ENCODE results near the gene NDUFAF2. TPM values are rescaled to one million over a fixed set of nuclear protein-coding genes. Genes with fewer than 3 reads are reported as not detected.

The NDUFAF2 gene
- total RNA-seq, 1 experiment from 2014 or later: 44.5 TPM

DNA sequence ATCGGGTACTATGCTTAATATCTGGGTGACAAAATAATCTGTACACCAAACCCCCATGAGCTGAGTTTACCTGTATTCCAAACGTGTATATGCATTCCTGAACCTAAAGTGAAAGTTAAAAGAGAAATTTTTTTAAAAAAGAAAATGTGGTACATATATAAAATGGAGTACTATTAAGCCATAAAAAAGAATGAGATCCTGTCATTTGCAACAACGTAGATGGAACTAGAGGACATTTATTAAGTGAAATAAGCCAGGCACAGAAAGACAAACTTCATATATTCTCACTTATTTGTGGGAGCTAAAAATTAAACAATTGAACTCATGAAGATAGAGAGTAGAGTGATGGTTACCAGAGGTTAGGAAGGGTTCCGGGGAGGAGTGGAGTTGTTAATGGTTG lies 44.8 kb downstream of the NDUFAF2 start:
- Mint-ChIP-seq H3K9me3 (ENCODE audit: low read depth, unreplicated experiment) (peaks cover 9% of the 10 kb centered on the region), H3K4me3 (ENCODE audit: low read depth, unreplicated experiment) (no peak overlapping the region), H3K36me3 (ENCODE audit: insufficient read depth, unreplicated experiment) (no peaks in the 10 kb centered on the region), H3K4me1 (ENCODE audit: low read depth, unreplicated experiment) (no peaks in the 10 kb centered on the region), H3K27me3 (ENCODE audit: unreplicated experiment) (no peaks in the 10 kb centered on the region), H3K27ac (ENCODE audit: unreplicated experiment) (no peak overlapping the region)
- CTCF ChIA-PET: no interaction called here
- BruUV-seq (replicated peaks): no TSS peak
- TF ChIP-seq, protein P1, sequence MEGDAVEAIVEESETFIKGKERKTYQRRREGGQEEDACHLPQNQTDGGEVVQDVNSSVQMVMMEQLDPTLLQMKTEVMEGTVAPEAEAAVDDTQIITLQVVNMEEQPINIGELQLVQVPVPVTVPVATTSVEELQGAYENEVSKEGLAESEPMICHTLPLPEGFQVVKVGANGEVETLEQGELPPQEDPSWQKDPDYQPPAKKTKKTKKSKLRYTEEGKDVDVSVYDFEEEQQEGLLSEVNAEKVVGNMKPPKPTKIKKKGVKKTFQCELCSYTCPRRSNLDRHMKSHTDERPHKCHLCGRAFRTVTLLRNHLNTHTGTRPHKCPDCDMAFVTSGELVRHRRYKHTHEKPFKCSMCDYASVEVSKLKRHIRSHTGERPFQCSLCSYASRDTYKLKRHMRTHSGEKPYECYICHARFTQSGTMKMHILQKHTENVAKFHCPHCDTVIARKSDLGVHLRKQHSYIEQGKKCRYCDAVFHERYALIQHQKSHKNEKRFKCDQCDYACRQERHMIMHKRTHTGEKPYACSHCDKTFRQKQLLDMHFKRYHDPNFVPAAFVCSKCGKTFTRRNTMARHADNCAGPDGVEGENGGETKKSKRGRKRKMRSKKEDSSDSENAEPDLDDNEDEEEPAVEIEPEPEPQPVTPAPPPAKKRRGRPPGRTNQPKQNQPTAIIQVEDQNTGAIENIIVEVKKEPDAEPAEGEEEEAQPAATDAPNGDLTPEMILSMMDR (IDR thresholded peaks at IDR 0.05; ENCODE audit: unreplicated experiment): no peak
- intact Hi-C loops (cut with micrococcal nuclease; ENCODE audit: unreplicated experiment): no loop called here
- no peak for DNase-seq

- H3K4me3 Mint-ChIP-seq (ENCODE audit: low read depth, unreplicated experiment): no peak overlapping the region
- no peak for DNase-seq
- BruUV-seq (replicated peaks): no TSS peak
- no peak overlapping the region for H3K27ac Mint-ChIP-seq (ENCODE audit: unreplicated experiment)
- CTCF ChIA-PET: no interaction called here
- no peaks in the 10 kb centered on the region for H3K27me3 Mint-ChIP-seq (ENCODE audit: unreplicated experiment)
- H3K4me1 Mint-ChIP-seq (ENCODE audit: low read depth, unreplicated experiment): no peaks in the 10 kb centered on the region
- peaks cover 2% of the 10 kb centered on the region for H3K9me3 Mint-ChIP-seq (ENCODE audit: low read depth, unreplicated experiment)
- TF ChIP-seq, protein P1 (IDR thresholded peaks at IDR 0.05; ENCODE audit: unreplicated experiment): no peak
- intact Hi-C loops (cut with micrococcal nuclease; ENCODE audit: unreplicated experiment): no loop called here
- no peaks in the 10 kb centered on the region for H3K36me3 Mint-ChIP-seq (ENCODE audit: insufficient read depth, unreplicated experiment)
Measured at GRCh38 chr5:60992871-60993270, 47.9 kb downstream of the NDUFAF2 start.

- Mint-ChIP-seq H3K9me3 (ENCODE audit: low read depth, unreplicated experiment) (peaks cover 2% of the 10 kb centered on the region), H3K4me3 (ENCODE audit: low read depth, unreplicated experiment) (no peak overlapping the region), H3K27ac (ENCODE audit: unreplicated experiment) (no peak overlapping the region), H3K36me3 (ENCODE audit: insufficient read depth, unreplicated experiment) (no peaks in the 10 kb centered on the region), H3K27me3 (ENCODE audit: unreplicated experiment) (no peaks in the 10 kb centered on the region), H3K4me1 (ENCODE audit: low read depth, unreplicated experiment) (no peaks in the 10 kb centered on the region)
- TF ChIP-seq, protein P1 (IDR thresholded peaks at IDR 0.05; ENCODE audit: unreplicated experiment): no peak
- intact Hi-C loops (cut with micrococcal nuclease; ENCODE audit: unreplicated experiment): no loop called here
- CTCF ChIA-PET: no interaction called here
- DNase-seq: no peak
- BruUV-seq (replicated peaks): no TSS peak
Measured at GRCh38 chr5:60993425-60993824, 48.4 kb downstream of the NDUFAF2 start.

DNA sequence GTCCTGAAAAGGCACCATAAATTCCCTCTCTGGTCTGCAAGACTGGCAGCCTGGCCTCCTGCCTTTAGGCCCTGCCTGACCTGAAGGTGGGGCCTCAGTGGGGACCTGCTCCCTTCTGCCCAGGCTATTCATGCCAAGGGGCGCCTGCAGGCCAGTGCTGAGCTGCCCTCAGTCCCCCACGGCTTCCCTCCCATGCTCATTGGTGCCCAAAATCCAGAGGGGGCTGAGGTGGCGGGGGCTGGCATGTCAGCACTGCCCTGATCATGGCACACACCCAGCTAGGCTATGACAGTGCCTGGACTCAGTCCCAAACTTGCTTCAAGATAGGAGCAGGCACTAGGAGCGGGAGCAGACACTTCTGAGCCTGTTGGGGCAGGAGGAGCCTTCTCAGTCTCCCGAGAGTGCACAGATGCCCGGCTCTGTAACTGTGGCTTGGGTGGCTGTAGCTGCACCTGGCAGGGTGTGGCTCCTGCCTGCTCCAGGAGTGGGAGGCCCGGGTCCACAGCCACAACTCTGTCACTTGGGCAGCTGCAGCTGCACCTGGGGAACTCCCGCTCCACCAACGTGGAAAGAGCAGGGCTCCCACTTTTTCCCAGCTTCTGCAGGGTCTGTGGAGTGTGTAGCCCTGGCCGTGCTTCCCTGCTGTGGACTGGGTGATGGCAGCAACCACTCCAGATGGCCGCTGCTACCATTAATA lies 49.0 kb downstream of the NDUFAF2 start:
- TF ChIP-seq, protein P1 (IDR thresholded peaks at IDR 0.05; ENCODE audit: unreplicated experiment): no peak
- H3K9me3 Mint-ChIP-seq (ENCODE audit: low read depth, unreplicated experiment): peaks cover 2% of the 10 kb centered on the region
- no TSS peak for BruUV-seq (replicated peaks)
- CTCF ChIA-PET: no interaction called here
- no peaks in the 10 kb centered on the region for H3K36me3 Mint-ChIP-seq (ENCODE audit: insufficient read depth, unreplicated experiment)
- H3K27me3 Mint-ChIP-seq (ENCODE audit: unreplicated experiment): no peaks in the 10 kb centered on the region
- no peak overlapping the region for H3K4me3 Mint-ChIP-seq (ENCODE audit: low read depth, unreplicated experiment)
- H3K4me1 Mint-ChIP-seq (ENCODE audit: low read depth, unreplicated experiment): no peaks in the 10 kb centered on the region
- intact Hi-C loops (cut with micrococcal nuclease; ENCODE audit: unreplicated experiment): no loop called here
- H3K27ac Mint-ChIP-seq (ENCODE audit: unreplicated experiment): no peak overlapping the region
- no peak for DNase-seq

All from Calu3 (cell line).